Activated CD4-positive, alpha-beta T cell treated with anti-CD3 and anti-CD28 coated beads, Interleukin-10, Interleukin-2, amounts not matched to agents 100 ng/mL and 50 ng/mL, durations not matched to agents 16 hours and 8 hours (primary cell): ENCODE results near the gene DUSP28.
A peak's percentile ranks its signal among the peaks of the same experiment; 100 is the strongest.

Source experiments
- DNase-seq: peaks from one replicate; pipeline ENCODE4 v3.0.0-alpha.2; 2020

The DUSP28 gene

GRCh38 chr2:240573516-240574385 is 13.6 kb downstream of the DUSP28 start:
- DNase-seq: no peak

GRCh38 chr2:240574386-240575100 is 14.4 kb downstream of the DUSP28 start:
- DNase-seq: no peak

GRCh38 chr2:240575101-240575965 is 15.2 kb downstream of the DUSP28 start:
- DNase-seq: no peak

- DNase-seq: no peak
Observed at GRCh38 chr2:240576036-240576435, 15.9 kb downstream of the DUSP28 start.

GRCh38 chr2:240576436-240577205 is 16.5 kb downstream of the DUSP28 start:
- no peak for DNase-seq

GRCh38 chr2:240577281-240578109 is 17.3 kb downstream of the DUSP28 start:
- no peak for DNase-seq

GRCh38 chr2:240578110-240578450 is 17.9 kb downstream of the DUSP28 start:
- DNase-seq: no peak

- DNase-seq: no peak
Observed at GRCh38 chr2:240578488-240578887, 18.3 kb downstream of the DUSP28 start.

GRCh38 chr2:240579071-240579762 is 19.1 kb downstream of the DUSP28 start:
- DNase-seq: no peak

GRCh38 chr2:240579771-240580614 is 19.8 kb downstream of the DUSP28 start:
- peak; percentile 91 for DNase-seq

- DNase-seq: no peak
Observed at GRCh38 chr2:240581811-240582210, 21.7 kb downstream of the DUSP28 start.

GRCh38 chr2:240582781-240583180 is 22.6 kb downstream of the DUSP28 start:
- DNase-seq: no peak

GRCh38 chr2:240583774-240584173 is 23.6 kb downstream of the DUSP28 start:
- DNase-seq: no peak

GRCh38 chr2:240584486-240585031 is 24.4 kb downstream of the DUSP28 start:
- DNase-seq: peak; percentile 62

- DNase-seq: no peak
Observed at GRCh38 chr2:240585101-240585500, 24.9 kb downstream of the DUSP28 start.

GRCh38 chr2:240585681-240586197 is 25.6 kb downstream of the DUSP28 start:
- DNase-seq: no peak

- peak; percentile 98 for DNase-seq
Observed at GRCh38 chr2:240586198-240586918, 26.2 kb downstream of the DUSP28 start, which contains the start of gene CAPN10. CAPN10 (plus strand) TSS chr2:240586734; CDS start chr2:240586912, 178 bp downstream.
